ENCODE results near the gene RERE.

DNA sequence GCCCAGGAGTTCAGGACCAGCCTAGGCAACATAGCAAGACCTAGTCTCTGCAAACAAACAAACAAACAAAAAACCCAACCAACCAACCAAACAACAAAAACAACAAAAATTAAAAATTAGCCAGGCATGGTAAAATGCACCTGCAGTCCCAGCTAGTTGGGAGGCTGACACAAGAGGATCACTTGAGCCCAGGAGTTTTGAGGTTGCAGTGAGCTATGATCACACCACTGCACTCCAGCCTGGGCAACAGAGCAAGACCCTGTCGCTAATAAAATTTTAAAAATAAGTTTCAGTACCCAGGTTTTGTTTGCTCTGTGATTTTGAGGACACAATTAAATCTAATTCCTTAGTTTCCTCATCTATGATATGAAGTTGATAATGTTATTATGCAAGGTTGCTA is 298.3 kb downstream of the RERE start:
- TF ChIP-seq CTCF (IDR thresholded peaks at IDR 0.05), result no peak
- no peak for TF ChIP-seq E2F5 (CRISPR knock-in tag; IDR thresholded peaks at IDR 0.05)
- TF ChIP-seq, protein P1, sequence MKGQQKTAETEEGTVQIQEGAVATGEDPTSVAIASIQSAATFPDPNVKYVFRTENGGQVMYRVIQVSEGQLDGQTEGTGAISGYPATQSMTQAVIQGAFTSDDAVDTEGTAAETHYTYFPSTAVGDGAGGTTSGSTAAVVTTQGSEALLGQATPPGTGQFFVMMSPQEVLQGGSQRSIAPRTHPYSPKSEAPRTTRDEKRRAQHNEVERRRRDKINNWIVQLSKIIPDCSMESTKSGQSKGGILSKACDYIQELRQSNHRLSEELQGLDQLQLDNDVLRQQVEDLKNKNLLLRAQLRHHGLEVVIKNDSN (CRISPR knock-in tag; IDR thresholded peaks at IDR 0.05), result no peak
- TF ChIP-seq NFE2L1 (CRISPR knock-in tag; IDR thresholded peaks at IDR 0.05), result no peak
- TF ChIP-seq, protein P2, sequence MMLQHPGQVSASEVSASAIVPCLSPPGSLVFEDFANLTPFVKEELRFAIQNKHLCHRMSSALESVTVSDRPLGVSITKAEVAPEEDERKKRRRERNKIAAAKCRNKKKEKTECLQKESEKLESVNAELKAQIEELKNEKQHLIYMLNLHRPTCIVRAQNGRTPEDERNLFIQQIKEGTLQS (CRISPR knock-in tag; conservative IDR thresholded peaks at IDR 0.05), result no peak
- no peak for TF ChIP-seq ESRRA (CRISPR knock-in tag; IDR thresholded peaks at IDR 0.05; ENCODE audit: borderline replicate concordance)
- TF ChIP-seq, protein P3, sequence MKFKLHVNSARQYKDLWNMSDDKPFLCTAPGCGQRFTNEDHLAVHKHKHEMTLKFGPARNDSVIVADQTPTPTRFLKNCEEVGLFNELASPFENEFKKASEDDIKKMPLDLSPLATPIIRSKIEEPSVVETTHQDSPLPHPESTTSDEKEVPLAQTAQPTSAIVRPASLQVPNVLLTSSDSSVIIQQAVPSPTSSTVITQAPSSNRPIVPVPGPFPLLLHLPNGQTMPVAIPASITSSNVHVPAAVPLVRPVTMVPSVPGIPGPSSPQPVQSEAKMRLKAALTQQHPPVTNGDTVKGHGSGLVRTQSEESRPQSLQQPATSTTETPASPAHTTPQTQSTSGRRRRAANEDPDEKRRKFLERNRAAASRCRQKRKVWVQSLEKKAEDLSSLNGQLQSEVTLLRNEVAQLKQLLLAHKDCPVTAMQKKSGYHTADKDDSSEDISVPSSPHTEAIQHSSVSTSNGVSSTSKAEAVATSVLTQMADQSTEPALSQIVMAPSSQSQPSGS (CRISPR knock-in tag; IDR thresholded peaks at IDR 0.05; ENCODE audit: borderline replicate concordance, low read depth), result no peak
- no peak for TF ChIP-seq NFYB (CRISPR knock-in tag; conservative IDR thresholded peaks at IDR 0.05; ENCODE audit: low read depth)
- TF ChIP-seq, protein P4, sequence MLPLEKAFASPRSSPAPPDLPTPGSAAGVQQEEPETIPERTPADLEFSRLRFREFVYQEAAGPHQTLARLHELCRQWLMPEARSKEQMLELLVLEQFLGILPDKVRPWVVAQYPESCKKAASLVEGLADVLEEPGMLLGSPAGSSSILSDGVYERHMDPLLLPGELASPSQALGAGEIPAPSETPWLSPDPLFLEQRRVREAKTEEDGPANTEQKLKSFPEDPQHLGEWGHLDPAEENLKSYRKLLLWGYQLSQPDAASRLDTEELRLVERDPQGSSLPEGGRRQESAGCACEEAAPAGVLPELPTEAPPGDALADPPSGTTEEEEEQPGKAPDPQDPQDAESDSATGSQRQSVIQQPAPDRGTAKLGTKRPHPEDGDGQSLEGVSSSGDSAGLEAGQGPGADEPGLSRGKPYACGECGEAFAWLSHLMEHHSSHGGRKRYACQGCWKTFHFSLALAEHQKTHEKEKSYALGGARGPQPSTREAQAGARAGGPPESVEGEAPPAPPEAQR (CRISPR knock-in tag; IDR thresholded peaks at IDR 0.05), result no peak
- no peak for TF ChIP-seq SP1 (CRISPR knock-in tag; conservative IDR thresholded peaks at IDR 0.05)
- no peak for TF ChIP-seq ZBTB43 (CRISPR knock-in tag; IDR thresholded peaks at IDR 0.05)
- TF ChIP-seq, protein P5, sequence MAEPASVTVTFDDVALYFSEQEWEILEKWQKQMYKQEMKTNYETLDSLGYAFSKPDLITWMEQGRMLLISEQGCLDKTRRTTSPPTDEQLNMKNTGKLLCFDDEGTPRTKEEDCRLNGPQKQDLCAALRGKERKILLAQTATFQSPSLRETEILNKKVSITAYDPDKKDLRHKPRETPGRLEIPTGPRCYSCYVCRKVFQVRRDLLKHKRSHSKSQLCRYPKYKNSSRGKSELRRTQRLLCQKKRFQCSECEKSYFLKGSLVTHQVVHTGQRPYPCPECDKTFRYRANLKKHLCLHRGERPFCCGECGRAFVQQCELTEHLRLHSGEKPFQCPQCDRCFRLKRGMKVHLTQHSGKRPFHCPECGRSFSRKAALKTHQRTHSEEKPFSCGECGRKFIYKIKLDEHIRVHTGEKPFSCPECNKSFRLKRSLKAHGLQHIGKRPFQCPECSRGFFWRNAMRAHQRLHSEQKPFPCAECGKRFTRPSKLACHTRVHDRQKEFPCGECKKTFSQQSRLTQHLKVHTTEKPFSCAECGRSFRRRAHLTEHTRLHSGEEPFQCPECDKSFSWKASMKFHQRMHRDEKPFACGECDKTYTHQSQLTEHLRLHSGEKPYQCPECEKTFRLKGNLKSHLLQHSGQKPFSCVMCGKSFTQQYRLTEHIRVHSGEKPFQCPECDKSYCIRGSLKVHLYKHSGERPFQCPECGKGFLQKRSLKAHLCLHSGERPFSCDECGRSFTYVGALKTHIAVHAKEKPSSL (CRISPR knock-in tag; conservative IDR thresholded peaks at IDR 0.05), result no peak
- no peak for TF ChIP-seq RELA (CRISPR knock-in tag; IDR thresholded peaks at IDR 0.05; ENCODE audit: borderline replicate concordance)
- TF ChIP-seq IRF1 (CRISPR knock-in tag; IDR thresholded peaks at IDR 0.05), result no peak

All from WTC11 (cell line).